Measurements from ENCODE around the gene CCHCR1.
"Not testable (repeated sequence)": the region's sequence is repeated elsewhere in the genome, so short reads cannot be mapped to it uniquely, and the experiment has no call there.

The CCHCR1 gene, protein sequence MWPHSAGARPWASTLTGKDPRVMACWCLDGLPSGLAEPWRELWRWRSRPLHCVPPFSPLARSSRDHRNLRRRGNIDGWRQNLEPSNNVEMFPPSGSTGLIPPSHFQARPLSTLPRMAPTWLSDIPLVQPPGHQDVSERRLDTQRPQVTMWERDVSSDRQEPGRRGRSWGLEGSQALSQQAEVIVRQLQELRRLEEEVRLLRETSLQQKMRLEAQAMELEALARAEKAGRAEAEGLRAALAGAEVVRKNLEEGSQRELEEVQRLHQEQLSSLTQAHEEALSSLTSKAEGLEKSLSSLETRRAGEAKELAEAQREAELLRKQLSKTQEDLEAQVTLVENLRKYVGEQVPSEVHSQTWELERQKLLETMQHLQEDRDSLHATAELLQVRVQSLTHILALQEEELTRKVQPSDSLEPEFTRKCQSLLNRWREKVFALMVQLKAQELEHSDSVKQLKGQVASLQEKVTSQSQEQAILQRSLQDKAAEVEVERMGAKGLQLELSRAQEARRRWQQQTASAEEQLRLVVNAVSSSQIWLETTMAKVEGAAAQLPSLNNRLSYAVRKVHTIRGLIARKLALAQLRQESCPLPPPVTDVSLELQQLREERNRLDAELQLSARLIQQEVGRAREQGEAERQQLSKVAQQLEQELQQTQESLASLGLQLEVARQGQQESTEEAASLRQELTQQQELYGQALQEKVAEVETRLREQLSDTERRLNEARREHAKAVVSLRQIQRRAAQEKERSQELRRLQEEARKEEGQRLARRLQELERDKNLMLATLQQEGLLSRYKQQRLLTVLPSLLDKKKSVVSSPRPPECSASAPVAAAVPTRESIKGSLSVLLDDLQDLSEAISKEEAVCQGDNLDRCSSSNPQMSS

DNA sequence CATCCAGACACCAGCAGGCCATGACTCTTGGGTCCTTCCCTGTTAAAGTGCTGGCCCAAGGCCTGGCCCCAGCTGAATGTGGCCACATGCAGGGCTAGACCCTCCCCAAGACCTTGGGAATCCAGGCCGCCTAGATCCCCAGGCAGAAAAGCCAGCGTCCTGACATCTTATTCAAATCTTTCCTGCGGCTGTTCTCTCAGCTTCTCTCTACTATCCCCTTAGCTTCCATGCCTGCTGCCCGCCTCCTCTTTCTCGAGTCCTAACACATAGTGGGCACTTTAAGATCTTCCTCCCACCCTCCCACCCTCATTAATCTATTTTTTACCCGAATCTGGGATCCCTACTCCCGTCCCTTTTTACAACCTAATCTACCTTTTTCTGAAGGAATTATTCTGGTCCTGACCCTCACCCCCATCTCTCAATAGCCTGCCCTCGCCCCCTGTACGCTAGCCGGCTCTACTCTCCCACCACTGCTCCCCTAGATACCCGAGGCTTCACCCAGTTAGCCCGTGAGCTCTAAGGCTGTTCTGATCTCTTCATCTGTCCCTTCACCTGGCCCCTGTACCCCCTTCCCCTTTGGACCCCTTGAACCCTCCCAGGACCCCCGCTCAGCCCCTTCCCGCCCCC is at the start of gene CCHCR1:
TSS of gene CCHCR1 (minus strand) at position 290 of the 627 bp plus-strand sequence. CDS start at position 88, 202 bp downstream.
- DNase-seq: no peak

- DNase-seq: no peak
Observed at GRCh38 chr6:31205638-31206037, 48.0 kb upstream of the CCHCR1 start.

DNA sequence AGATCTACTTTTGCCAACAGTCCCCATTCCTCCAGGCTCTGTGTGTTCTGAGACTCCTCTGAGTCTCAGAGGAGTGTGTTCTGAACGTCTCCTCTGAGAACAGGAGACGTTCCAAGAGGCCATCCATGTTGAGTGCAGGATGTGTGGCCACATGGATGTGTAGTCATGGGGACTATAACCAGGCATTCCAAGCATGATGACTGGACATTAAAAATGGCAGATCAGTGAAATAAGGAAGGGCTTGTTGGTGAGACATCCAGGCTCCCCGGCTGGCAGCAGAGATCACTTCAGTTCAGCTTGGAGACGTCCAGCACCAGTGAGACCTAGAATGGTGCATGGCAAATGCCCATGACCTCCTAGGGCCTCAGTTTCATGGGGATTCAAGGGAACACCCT is 47.1 kb upstream of the CCHCR1 start:
- no peak for DNase-seq

DNA sequence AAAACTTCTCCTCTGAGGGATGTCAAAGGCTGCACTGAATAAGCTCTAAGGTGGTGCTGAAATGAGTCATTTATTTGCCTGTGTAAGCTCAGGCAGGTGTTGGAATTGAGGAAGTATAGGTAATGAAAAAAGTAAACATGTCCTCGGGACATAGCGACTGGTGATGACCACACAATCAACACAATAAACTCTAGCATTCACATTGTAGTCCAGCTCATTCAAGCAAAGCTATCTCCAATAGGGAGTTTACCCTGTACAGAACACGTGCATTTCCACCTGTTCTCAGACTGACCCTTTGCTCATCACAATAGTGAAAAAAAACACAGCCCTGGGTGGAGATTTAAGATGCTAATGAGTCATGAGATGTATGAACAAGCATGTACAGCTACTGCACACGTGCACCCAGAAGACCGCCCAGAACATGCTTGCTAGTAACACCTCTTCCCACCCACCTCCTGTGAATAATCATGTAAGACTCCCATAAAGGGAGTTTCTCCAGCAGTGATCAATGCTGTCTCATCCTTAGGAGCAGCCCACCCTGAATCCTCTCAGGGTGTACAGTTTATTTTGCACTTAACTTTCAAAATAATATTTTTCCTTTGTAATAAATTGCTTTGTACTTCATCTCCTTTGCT is 45.9 kb upstream of the CCHCR1 start:
- DNase-seq: no peak

GRCh38 chr6:31202259-31203166 is 44.9 kb upstream of the CCHCR1 start:
- no peak for DNase-seq

DNA sequence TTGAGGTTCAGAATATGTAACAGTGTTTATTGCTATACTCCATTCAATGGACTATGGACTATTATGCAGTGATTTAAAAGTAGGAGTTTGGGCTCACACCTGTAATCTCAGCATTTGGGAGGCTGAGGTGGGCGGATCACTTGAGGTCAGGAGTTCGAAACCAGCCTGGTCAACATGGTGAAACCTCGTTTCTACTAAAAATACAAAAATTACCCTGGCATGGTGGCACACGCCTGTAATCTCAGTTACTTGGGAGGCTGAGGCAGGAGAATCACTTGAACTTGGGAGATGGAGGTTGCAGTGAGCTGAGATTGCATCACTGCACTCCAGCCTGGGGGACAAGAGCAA is 41.5 kb upstream of the CCHCR1 start:
- not testable (repeated sequence) for DNase-seq

DNA sequence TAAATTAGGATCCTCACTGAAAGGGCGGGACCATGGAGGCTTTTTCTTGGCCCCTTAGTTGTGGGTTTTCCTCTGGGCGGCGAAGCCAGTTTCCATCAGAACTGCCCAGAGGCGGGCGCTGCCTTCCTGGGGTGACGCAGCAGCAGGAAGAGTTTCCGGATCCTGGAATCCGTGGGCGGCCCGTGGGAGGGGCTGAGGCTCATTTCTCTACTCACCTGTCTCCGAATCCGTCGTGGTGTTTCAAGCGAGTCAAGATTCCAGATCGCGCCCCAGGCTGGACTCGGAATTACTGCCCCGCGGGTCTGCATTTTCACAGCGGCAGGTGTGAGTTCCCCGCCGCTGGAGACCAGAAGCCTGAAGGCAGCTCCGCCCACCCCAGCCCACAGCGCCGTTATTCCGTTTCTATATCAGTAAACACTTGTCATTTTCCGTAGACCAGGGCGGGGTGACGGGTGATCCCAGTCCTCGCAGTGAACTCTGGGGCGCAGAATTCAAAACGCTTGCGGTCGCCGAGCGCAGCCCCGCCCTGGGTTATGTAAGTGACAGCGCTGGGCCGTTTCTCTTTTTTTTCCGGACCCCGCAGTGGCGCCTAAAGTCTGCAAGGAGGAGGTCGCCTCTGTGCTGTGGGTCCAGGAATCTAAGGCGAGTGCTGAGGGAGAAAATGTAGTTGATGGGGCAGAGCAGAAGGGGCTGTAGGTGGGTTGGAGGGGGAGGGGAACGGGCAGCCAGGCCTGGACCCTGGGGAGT is 40.1 kb upstream of the CCHCR1 start:
- DNase-seq: peak; percentile 25 to 62

DNA sequence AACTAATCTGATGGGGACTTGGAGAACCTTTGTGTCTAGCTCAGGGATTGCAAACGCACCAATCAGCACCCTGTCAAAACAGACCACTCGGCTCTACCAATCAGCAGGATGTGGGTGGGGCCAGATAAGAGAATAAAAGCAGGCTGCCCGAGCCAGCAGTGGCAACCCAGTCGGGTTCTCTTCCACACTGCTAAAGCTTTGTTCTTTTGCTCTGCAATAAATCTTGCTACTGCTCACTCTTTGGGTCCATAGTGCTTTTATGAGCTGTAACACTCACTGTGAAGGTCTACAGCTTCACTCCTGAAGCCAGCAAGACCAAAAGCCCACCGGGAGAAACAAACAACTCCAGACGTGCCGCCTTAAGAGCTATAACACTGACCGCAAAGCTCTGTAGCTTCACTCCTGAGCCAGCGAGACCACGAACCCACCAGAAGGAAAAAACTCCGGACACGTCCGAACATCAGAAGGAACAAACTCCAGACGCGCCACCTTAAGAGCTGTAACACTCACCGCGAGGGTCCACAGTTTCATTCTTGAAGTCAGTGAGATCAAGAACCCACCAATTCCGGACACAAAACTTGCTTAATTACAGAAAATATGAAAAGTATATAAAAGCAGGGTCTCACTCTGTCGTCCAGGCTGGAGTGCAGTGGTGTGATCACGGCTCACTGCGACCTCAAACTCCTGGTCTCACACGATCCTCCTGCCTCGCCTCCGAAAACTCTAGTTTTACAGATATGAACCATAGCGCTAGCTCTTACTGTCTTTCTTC is 38.8 kb upstream of the CCHCR1 start:
- not testable (repeated sequence) for DNase-seq

- DNase-seq: not testable (repeated sequence)
Observed at GRCh38 chr6:31195308-31195979, 37.8 kb upstream of the CCHCR1 start.

GRCh38 chr6:31194061-31194834 is 36.6 kb upstream of the CCHCR1 start:
- no peak for DNase-seq

- no peak for DNase-seq
Observed at GRCh38 chr6:31193206-31193605, 35.6 kb upstream of the CCHCR1 start.

- peak in 1 of 2 experiments; percentile 61 for DNase-seq
Observed at GRCh38 chr6:31192431-31193105, 35.0 kb upstream of the CCHCR1 start.

DNA sequence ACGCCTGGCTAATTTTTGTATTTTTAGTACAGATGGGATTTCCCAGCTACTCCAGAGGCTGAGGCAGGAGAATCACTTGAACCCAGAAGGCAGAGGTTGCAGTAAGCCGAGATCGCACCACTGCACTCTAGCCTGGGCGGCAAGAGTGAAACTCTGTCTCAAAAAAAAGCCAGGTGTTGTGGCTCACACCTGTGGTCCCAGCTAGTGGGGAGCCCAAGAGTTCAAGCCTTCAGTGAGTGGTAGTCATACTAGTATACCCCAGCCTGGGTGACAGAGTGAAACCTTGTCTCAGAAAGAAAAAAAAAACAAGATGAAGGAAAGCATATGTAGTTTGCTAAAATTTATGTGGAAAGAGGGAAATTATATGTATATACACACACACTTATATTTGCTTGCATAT is 32.9 kb upstream of the CCHCR1 start:
- no peak for DNase-seq

DNA sequence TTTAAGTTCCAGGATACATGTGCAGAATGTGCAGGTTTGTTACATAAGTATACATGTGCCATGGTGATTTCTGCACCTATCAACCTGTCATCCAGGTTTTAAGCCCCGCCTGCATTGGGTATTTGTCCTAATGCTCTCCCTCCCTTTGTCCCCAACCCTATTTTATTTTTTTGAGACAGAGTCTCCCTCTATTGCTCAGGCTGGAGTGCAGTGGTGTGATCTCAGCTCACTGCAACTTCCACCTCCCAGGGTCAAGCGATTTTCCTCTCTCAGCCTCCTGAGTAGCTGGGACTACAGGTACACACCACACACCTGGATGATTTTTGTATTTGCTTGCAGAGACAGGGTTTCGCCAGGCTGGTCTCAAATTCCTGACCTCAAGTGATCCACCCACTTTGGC is 31.6 kb upstream of the CCHCR1 start:
- not testable (repeated sequence) for DNase-seq

- no peak for DNase-seq
Observed at GRCh38 chr6:31187780-31188194, 30.2 kb upstream of the CCHCR1 start.

GRCh38 chr6:31186052-31186734 is 28.6 kb upstream of the CCHCR1 start:
- no peak for DNase-seq

GRCh38 chr6:31185695-31186051 is 28.1 kb upstream of the CCHCR1 start:
- not testable (repeated sequence) for DNase-seq

GRCh38 chr6:31183859-31184258 is 26.3 kb upstream of the CCHCR1 start:
- not testable (repeated sequence) for DNase-seq

Data from NCI-H446 (cell line).